HepG2 (cell line): ENCODE results near the gene GDF11. TPM values are rescaled to one million over a fixed set of nuclear protein-coding genes. Genes with fewer than 3 reads are reported as not detected.

Experiments used
- AFF4 ChIP-seq: sonication (generic); formaldehyde crosslinking; IDR thresholded peaks from 2 replicates; pipeline ENCODE4 v1.4.0; 2020; ENCODE audit warnings: missing genetic modification reagents
- AGO2 ChIP-seq: fragments of 200-400 bp; formaldehyde crosslinking; optimal IDR thresholded peaks from 2 replicates; pipeline ENCODE3; 2017; ENCODE audit warnings: mild to moderate bottlenecking, low read depth, low read length, moderate library complexity
- GPBP1L1 ChIP-seq: sonication (generic); formaldehyde crosslinking; IDR thresholded peaks from 2 replicates; pipeline ENCODE4 v1.5.0; 2020; ENCODE audit warnings: mild to moderate bottlenecking, missing genetic modification reagents
- NPAS2 ChIP-seq: sonication (generic); formaldehyde crosslinking; IDR thresholded peaks from 2 replicates; pipeline ENCODE4 v1.8.0; 2022; ENCODE audit warnings: mild to moderate bottlenecking, missing genetic modification reagents, borderline replicate concordance
- PAWR ChIP-seq: sonication (generic); formaldehyde crosslinking; IDR thresholded peaks from 2 replicates; pipeline ENCODE4 v1.4.0; 2020; ENCODE audit warnings: missing genetic modification reagents, mild to moderate bottlenecking, borderline replicate concordance
- SRSF1 ChIP-seq: fragments of 200-400 bp; formaldehyde crosslinking; optimal IDR thresholded peaks from 2 replicates; pipeline ENCODE3; 2017; ENCODE audit warnings: mild to moderate bottlenecking, low read depth, low read length, moderate library complexity
- ZHX2 ChIP-seq, 2 experiments: sonication (generic) in 1 of 2; formaldehyde crosslinking in 1 of 2; IDR thresholded peaks; 2 replicates each; pipeline versions ENCODE4 v1.6.1 to v1.9.0; 2014 to 2022; ENCODE audit warnings: antibody characterized with exemption in 1 of 2, borderline replicate concordance in 1 of 2, inconsistent platforms in 1 of 2, low read depth in 1 of 2, missing genetic modification reagents in 1 of 2
- ZNF329 ChIP-seq: sonication (generic); formaldehyde crosslinking; IDR thresholded peaks from 2 replicates; pipeline ENCODE4 v1.9.0; 2021; ENCODE audit warnings: low read depth, mild to moderate bottlenecking, missing genetic modification reagents
- polyA plus RNA-seq, 8 experiments: library from polyadenylated mRNA; depleted of rRNA in 3 of 8; stranded (reverse) in 7 of 8; unstranded in 1 of 8; fragments of >200 nt; fragmentation: Illumina TruSeq in 4 of 8; extraction: Trizol in 4 of 8; gene quantifications; 2 replicates each; pipeline versions ENCODE4 v1.2.1 to v1.2.3, GENCODE V29; 2011 to 2016; ENCODE audit warnings: low read depth in 4 of 8, missing spikeins in 1 of 8, mixed read lengths in 1 of 8; ENCODE audit not compliant: insufficient read depth in 1 of 8
- total RNA-seq, 5 experiments: library from RNA; depleted of rRNA; stranded (reverse); fragments of >200 nt; fragmentation: Illumina TruSeq; extraction: Trizol; gene quantifications; 2 replicates each; pipeline ENCODE4 v1.2.3, GENCODE V29; 2016; ENCODE audit warnings: low read depth in 1 of 5

Gene GDF11
- total and polyA plus RNA-seq, 2 of the 13 experiments (the other 11 are each of a cell fraction or from before 2014, with no cell fraction given): 0.63 to 1.5 TPM

GRCh38 chr12:55715833-55716581 lies 26.9 kb upstream of the GDF11 start, which contains the start of gene BLOC1S1 (continued):
- TF ChIP-seq ZHX2 (IDR thresholded peaks at IDR 0.05; ENCODE audit: low read depth): peak; percentile 51; the same call in 1 of the 2 replicates
- no peak for TF ChIP-seq ZHX2 (CRISPR knock-in tag; IDR thresholded peaks at IDR 0.05; ENCODE audit: borderline replicate concordance)
- TF ChIP-seq AGO2: no peak
- TF ChIP-seq NPAS2 (CRISPR knock-in tag): no peak
- peak; percentile 64 for TF ChIP-seq SRSF1
- no peak for TF ChIP-seq PAWR
- TF ChIP-seq GPBP1L1 (CRISPR knock-in tag): no peak
- 0 out of 2 replicates have a peak, but pooled peaks have one; percentile 29 for TF ChIP-seq ZNF329 (CRISPR knock-in tag)
- TF ChIP-seq AFF4 (CRISPR knock-in tag): 0 out of 2 replicates have a peak, but pooled peaks have one; percentile 71
